22Rv1 (cell line): ENCODE data around the gene LMTK2.

ENCODE experiments used
- ZFX ChIP-seq: fragments of 450-650 bp; IDR thresholded peaks from 2 replicates; pipeline ENCODE4 v1.6.1; 2017; ENCODE audit warnings: antibody characterized with exemption, borderline replicate concordance
- TF ChIP-seq, protein P1 (sequence below): fragments of 450-650 bp; IDR thresholded peaks from 2 replicates; pipeline ENCODE4 v1.5.1; 2017; ENCODE audit warnings: mild to moderate bottlenecking

DNA sequence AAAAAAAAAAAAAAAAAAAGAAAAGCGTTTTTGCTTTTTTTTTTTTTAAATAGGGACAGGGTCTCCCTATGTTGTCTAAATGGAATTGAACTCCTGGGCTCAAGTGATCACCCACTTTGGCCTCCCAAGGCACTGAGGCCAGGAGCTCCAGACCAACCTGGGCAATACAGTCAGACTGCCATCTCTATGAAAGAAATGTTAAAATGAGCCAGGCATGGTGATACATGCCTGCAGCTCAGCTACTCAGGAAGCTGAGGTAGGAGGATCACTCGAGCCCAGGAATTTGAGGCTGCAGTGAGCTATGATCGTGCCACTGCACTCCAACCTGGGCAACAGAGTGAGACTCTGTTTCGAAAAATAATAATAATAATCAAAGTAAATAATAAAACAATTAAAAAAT is 16.5 kb upstream of the LMTK2 start:
- TF ChIP-seq, protein P1, sequence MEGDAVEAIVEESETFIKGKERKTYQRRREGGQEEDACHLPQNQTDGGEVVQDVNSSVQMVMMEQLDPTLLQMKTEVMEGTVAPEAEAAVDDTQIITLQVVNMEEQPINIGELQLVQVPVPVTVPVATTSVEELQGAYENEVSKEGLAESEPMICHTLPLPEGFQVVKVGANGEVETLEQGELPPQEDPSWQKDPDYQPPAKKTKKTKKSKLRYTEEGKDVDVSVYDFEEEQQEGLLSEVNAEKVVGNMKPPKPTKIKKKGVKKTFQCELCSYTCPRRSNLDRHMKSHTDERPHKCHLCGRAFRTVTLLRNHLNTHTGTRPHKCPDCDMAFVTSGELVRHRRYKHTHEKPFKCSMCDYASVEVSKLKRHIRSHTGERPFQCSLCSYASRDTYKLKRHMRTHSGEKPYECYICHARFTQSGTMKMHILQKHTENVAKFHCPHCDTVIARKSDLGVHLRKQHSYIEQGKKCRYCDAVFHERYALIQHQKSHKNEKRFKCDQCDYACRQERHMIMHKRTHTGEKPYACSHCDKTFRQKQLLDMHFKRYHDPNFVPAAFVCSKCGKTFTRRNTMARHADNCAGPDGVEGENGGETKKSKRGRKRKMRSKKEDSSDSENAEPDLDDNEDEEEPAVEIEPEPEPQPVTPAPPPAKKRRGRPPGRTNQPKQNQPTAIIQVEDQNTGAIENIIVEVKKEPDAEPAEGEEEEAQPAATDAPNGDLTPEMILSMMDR = no peak
- no peak for TF ChIP-seq ZFX
